Gastroesophageal sphincter (tissue), 4 donors: ENCODE measurements around the gene LRRC8B. TPM values are rescaled to one million over a fixed set of nuclear protein-coding genes. Genes with fewer than 3 reads are reported as not detected.

Source experiments
- ATAC-seq: fragments of 150-250 bp; one replicate; pipeline ENCODE4 v1.9.1; 2016; ENCODE audit warnings: mild to moderate bottlenecking, moderate library complexity
- H3K27ac ChIP-seq, 4 donors: fragments of 200-600 bp; sonication (generic) in 3 of 4; 1 replicate in 3 of 4; 2 replicates in 1 of 4; pipeline ENCODE4 v1.5.1; 2016 to 2019
- H3K27me3 ChIP-seq: fragments of 200-600 bp; sonication (generic); one replicate; pipeline ENCODE4 v1.5.1; 2019
- H3K36me3 ChIP-seq, 2 donors: fragments of 200-600 bp; sonication (generic); one replicate each; pipeline ENCODE4 v1.5.1; 2019; ENCODE audit warnings: control low read depth in 1 of 2
- H3K4me1 ChIP-seq, 3 donors: fragments of 200-600 bp; sonication (generic); 1 replicate in 2 of 3; 2 replicates in 1 of 3; pipeline ENCODE4 v1.5.1; 2016 to 2019; ENCODE audit warnings: control low read depth in 2 of 3
- H3K4me3 ChIP-seq, 2 donors: fragments of 200-600 bp; sonication (generic); one replicate each; pipeline ENCODE4 v1.5.1; 2019; ENCODE audit warnings: mild to moderate bottlenecking in 1 of 2, moderate library complexity in 1 of 2
- H3K9me3 ChIP-seq, 3 donors: fragments of 200-600 bp; sonication (generic); one replicate each; pipeline ENCODE4 v1.5.1; 2017 to 2019; ENCODE audit warnings: control low read depth in 2 of 3
- CTCF ChIP-seq, 4 experiments: fragments of 200-600 bp in 2 of 4; fragments of 450-650 bp in 2 of 4; sonication (generic) in 1 of 4; IDR thresholded peaks; one replicate each; pipeline ENCODE4 v1.5.1; 2017 to 2019; ENCODE audit warnings: antibody characterized with exemption in 4 of 4, mild to moderate bottlenecking in 2 of 4, moderate library complexity in 2 of 4
- EP300 ChIP-seq: sonication (generic); formaldehyde crosslinking; IDR thresholded peaks from one replicate; pipeline ENCODE4 v1.6.1; 2017; ENCODE audit warnings: antibody characterized with exemption, mild to moderate bottlenecking
- POLR2A ChIP-seq, 2 donors: fragments of 450-650 bp; IDR thresholded peaks; one replicate each; pipeline ENCODE4 v1.6.1; 2017; ENCODE audit warnings: antibody characterized with exemption in 2 of 2, mild to moderate bottlenecking in 2 of 2, moderate library complexity in 1 of 2
- POLR2AphosphoS5 ChIP-seq: sonication (generic); formaldehyde crosslinking; IDR thresholded peaks from one replicate; pipeline ENCODE4 v1.6.1; 2017; ENCODE audit warnings: antibody characterized with exemption
- WGBS, 2 donors: methylation state at CpG; one replicate each; pipeline ENCODE4 v1.1.5; 2018; ENCODE audit warnings: low coverage in 1 of 2; 5-methylcytosine and 5-hydroxymethylcytosine counted together
- total RNA-seq, 4 donors: library from RNA; depleted of rRNA; stranded (reverse); fragments of >200 nt; gene quantifications; one replicate each; pipeline ENCODE4 v1.1.0, GENCODE V29; 2016

Gene LRRC8B
- total RNA-seq, 4 donors from 2014 or later: 3.5 to 6.9 (median 5.0) TPM

- WGBS, 2 donors: 29 to 70% methylated on average over 1 to 2 of the region's 2 CpGs
- Histone ChIP-seq H3K27ac (no peak overlapping the region), H3K27me3 (no peaks in the 10 kb centered on the region), H3K4me1 (no peaks in the 10 kb centered on the region), H3K9me3 (no peaks in the 10 kb centered on the region), H3K36me3 (no peaks in the 10 kb centered on the region), H3K4me3 (no peak overlapping the region)
- no peak for ATAC-seq
- TF ChIP-seq POLR2A (IDR thresholded peaks at IDR 0.05) (no peak), POLR2AphosphoS5 (no peak)
These were observed 92.4 kb downstream of the LRRC8B start for GRCh38 chr1:89616844-89617627.

GRCh38 chr1:89620664-89621063, 96.0 kb downstream of the LRRC8B start:
- no peak for TF ChIP-seq EP300
- TF ChIP-seq CTCF (IDR thresholded peaks at IDR 0.05): no peak
- TF ChIP-seq POLR2AphosphoS5: no peak
- Histone ChIP-seq H3K9me3 (no peaks in the 10 kb centered on the region), H3K36me3 (no peaks in the 10 kb centered on the region), H3K4me1 (no peaks in the 10 kb centered on the region), H3K4me3 (no peak overlapping the region), H3K27me3 (no peaks in the 10 kb centered on the region), H3K27ac (no peak overlapping the region)
- 82 to 100% methylated on average over 3 of the region's 3 CpGs for WGBS, 2 donors
- no peak for ATAC-seq

GRCh38 chr1:89622895-89623294, 98.3 kb downstream of the LRRC8B start:
- 64 to 69% methylated on average over 3 of the region's 3 CpGs for WGBS, 2 donors
- no peaks in the 10 kb centered on the region for H3K9me3 ChIP-seq

GRCh38 chr1:89624314-89624713, 99.7 kb downstream of the LRRC8B start:
- no peak for ATAC-seq
- Histone ChIP-seq H3K4me3 (no peak overlapping the region), H3K9me3 (no peaks in the 10 kb centered on the region), H3K4me1 (no peaks in the 10 kb centered on the region), H3K36me3 (no peaks in the 10 kb centered on the region), H3K27ac (no peak overlapping the region), H3K27me3 (no peaks in the 10 kb centered on the region)
- 89% methylated on average over 1 of the region's 1 CpG; no CpG with 5 or more reads in 1 of the 2 donors for WGBS, 2 donors
- TF ChIP-seq POLR2A (IDR thresholded peaks at IDR 0.05): no peak
- no peak for TF ChIP-seq POLR2AphosphoS5
- TF ChIP-seq CTCF (IDR thresholded peaks at IDR 0.05): no peak
- TF ChIP-seq EP300: no peak

More at GRCh38 chr1:89622895-89623294, 98.3 kb downstream of the LRRC8B start:
- H3K27ac ChIP-seq: no peak overlapping the region
- H3K27me3 ChIP-seq: no peaks in the 10 kb centered on the region
- TF ChIP-seq POLR2A (IDR thresholded peaks at IDR 0.05) (no peak), EP300 (no peak), CTCF (IDR thresholded peaks at IDR 0.05) (no peak), POLR2AphosphoS5 (no peak)
- no peak for ATAC-seq
- no peaks in the 10 kb centered on the region for H3K4me1 ChIP-seq
- no peak overlapping the region for H3K4me3 ChIP-seq
- no peaks in the 10 kb centered on the region for H3K36me3 ChIP-seq

GRCh38 chr1:89624715-89625323, 100.2 kb downstream of the LRRC8B start:
- no peak for ATAC-seq
- Histone ChIP-seq H3K9me3 (no peaks in the 10 kb centered on the region), H3K4me1 (no peaks in the 10 kb centered on the region), H3K4me3 (no peak overlapping the region), H3K27me3 (no peaks in the 10 kb centered on the region), H3K36me3 (no peaks in the 10 kb centered on the region), H3K27ac (no peak overlapping the region)
- TF ChIP-seq POLR2AphosphoS5: no peak
- TF ChIP-seq EP300: no peak
- TF ChIP-seq CTCF (IDR thresholded peaks at IDR 0.05): no peak
- no peak for TF ChIP-seq POLR2A (IDR thresholded peaks at IDR 0.05)
- 81% methylated on average over 3 to 4 of the region's 4 CpGs for WGBS, 2 donors
